ENCODE measurements around the gene ARHGDIB.

DNA sequence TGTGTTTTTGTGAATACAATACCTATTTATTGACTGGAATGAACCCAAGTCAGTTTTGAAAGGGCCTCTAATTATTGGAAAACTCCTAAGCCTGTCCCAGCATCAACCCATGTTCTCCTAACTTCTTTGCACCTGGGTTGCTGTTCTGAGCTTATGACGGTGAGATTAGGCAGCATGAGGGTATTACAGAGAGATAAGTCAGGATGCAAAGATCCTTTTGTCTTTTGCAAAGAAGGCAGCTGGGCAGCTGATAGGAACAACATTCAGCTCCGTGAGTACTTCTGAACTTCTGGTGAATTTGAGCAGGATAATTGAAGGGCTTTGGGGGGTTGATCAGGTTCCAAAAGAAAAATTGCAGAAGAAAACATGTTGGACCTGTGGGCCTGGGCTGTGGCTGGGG, 11.4 kb upstream of the ARHGDIB start, which contains the start of gene PDE6H:
- TF ChIP-seq, protein P1, sequence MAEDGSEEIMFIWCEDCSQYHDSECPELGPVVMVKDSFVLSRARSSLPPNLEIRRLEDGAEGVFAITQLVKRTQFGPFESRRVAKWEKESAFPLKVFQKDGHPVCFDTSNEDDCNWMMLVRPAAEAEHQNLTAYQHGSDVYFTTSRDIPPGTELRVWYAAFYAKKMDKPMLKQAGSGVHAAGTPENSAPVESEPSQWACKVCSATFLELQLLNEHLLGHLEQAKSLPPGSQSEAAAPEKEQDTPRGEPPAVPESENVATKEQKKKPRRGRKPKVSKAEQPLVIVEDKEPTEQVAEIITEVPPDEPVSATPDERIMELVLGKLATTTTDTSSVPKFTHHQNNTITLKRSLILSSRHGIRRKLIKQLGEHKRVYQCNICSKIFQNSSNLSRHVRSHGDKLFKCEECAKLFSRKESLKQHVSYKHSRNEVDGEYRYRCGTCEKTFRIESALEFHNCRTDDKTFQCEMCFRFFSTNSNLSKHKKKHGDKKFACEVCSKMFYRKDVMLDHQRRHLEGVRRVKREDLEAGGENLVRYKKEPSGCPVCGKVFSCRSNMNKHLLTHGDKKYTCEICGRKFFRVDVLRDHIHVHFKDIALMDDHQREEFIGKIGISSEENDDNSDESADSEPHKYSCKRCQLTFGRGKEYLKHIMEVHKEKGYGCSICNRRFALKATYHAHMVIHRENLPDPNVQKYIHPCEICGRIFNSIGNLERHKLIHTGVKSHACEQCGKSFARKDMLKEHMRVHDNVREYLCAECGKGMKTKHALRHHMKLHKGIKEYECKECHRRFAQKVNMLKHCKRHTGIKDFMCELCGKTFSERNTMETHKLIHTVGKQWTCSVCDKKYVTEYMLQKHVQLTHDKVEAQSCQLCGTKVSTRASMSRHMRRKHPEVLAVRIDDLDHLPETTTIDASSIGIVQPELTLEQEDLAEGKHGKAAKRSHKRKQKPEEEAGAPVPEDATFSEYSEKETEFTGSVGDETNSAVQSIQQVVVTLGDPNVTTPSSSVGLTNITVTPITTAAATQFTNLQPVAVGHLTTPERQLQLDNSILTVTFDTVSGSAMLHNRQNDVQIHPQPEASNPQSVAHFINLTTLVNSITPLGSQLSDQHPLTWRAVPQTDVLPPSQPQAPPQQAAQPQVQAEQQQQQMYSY (CRISPR knock-in tag; IDR thresholded peaks at IDR 0.05): no peak
- TF ChIP-seq POLR2AphosphoS5 (IDR thresholded peaks at IDR 0.05; ENCODE audit: low read length) (no peak), NR2C2 (IDR thresholded peaks at IDR 0.05; ENCODE audit: borderline replicate concordance, control insufficient read depth, insufficient read length, low read depth) (no peak), BHLHE40 (IDR thresholded peaks at IDR 0.05; ENCODE audit: borderline replicate concordance in 1 of 2, low read depth in 2 of 2, low read length in 1 of 2) (no peak), ZNF274 (IDR thresholded peaks at IDR 0.05; ENCODE audit: insufficient read depth, insufficient read length) (no peak), EZH2 (IDR thresholded peaks at IDR 0.05; ENCODE audit: borderline replicate concordance, control insufficient read depth, low read depth, low read length) (no peak)
- TF ChIP-seq, protein P2, sequence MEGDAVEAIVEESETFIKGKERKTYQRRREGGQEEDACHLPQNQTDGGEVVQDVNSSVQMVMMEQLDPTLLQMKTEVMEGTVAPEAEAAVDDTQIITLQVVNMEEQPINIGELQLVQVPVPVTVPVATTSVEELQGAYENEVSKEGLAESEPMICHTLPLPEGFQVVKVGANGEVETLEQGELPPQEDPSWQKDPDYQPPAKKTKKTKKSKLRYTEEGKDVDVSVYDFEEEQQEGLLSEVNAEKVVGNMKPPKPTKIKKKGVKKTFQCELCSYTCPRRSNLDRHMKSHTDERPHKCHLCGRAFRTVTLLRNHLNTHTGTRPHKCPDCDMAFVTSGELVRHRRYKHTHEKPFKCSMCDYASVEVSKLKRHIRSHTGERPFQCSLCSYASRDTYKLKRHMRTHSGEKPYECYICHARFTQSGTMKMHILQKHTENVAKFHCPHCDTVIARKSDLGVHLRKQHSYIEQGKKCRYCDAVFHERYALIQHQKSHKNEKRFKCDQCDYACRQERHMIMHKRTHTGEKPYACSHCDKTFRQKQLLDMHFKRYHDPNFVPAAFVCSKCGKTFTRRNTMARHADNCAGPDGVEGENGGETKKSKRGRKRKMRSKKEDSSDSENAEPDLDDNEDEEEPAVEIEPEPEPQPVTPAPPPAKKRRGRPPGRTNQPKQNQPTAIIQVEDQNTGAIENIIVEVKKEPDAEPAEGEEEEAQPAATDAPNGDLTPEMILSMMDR (IDR thresholded peaks at IDR 0.05 in 2 of 3, conservative IDR thresholded peaks at IDR 0.05 in 1 of 3; ENCODE audit: control insufficient read depth in 2 of 3, extremely low read depth in 1 of 3, insufficient read depth in 1 of 3, low read depth in 3 of 3, low read length in 3 of 3): no peak

Measured in GM12878 (cell line).